HUDEP-2 (cell line): ENCODE data around the gene GAREM1.

ENCODE experiments used
- DNase-seq, 76 experiments: peaks; one replicate each; lab custom pipeline; 2025; ENCODE audit not compliant: unreplicated experiment in 76 of 76; lab: John Stamatoyannopoulos, UW

Gene GAREM1

DNA sequence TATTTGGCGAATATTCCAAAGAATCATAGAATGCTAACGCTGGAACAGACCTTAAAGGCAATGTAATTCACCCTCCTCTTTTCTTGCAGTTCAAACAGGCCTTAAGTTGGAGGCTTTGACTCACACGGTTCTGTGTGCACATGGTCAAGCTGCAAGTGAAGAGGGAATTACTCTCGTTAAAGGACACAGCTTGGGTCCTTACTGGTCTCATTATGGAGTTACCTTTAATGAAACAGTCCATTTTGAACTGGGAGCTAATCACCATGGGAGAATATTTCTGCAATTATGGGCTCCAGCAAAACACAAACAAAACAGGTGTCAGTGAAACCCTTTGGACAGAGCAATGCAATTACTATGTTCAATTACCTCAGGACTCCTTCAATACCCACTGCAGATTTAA, 135.5 kb downstream of the GAREM1 start:
- DNase-seq = no peak

DNA sequence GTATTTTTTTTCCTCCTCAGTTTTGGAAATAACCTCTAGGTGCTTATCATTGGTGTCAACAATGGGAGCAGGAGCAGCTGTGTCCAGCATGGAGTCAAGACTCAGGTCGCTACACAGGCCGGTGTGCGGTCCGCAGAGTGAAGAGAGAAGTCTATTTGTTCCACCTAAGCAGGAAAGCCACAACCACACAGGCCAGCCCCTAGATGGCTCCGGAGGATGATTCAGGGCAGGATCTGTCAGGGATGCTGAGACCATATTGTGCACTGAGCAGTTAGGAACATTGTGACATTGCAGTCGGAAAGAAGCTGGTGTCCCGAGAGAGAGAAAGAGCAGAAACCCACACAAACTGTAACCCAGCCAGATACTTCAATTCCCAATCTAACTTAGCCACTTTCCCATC, 136.9 kb downstream of the GAREM1 start:
- DNase-seq = no peak

GRCh38 chr18:32332708-32333107, 138.0 kb downstream of the GAREM1 start:
- no peak for DNase-seq

- DNase-seq = no peak
These were observed 141.7 kb downstream of the GAREM1 start for GRCh38 chr18:32328974-32329373.

- no peak for DNase-seq
These were observed 142.3 kb downstream of the GAREM1 start for GRCh38 chr18:32328379-32328778.

- DNase-seq = no peak
These were observed 144.0 kb downstream of the GAREM1 start for GRCh38 chr18:32326450-32327308.

DNA sequence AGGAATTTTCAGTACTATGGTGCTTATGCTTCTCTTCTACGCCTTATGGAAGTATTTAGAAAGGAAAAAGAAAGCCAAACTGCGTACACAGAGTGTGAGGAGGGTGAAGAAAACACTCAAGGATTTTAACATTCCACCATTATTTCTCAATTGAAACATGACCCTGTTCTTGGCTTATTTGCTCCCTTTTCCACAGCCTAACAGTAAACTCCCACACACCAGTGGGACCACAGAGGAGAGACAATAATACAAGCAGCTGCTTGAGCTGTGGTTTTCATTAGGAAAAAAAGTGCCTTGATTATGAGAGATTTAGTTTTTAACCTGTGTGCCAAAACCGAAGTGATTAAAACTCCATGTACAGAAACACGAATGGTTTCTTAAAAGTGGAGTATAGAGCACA, 146.5 kb downstream of the GAREM1 start:
- no peak for DNase-seq

DNA sequence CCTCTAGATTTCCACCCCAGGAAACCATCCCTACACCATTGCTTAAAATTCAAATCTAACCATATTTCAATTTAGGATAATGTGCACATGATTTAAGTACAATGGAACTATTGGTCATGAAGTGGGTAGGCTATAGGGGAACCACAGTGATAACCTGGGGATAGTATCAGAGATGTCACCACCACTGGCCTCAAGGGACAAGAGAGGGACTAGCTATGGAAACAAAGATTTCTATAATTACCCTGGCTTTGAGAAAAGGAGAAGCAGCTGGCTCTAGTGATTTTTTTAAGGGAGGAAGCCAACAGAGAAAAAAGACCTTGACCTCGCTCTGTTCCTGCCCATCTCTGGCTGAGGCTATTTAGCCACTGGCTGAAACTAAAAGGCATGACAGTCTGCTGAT, 148.9 kb downstream of the GAREM1 start:
- no peak for DNase-seq

DNA sequence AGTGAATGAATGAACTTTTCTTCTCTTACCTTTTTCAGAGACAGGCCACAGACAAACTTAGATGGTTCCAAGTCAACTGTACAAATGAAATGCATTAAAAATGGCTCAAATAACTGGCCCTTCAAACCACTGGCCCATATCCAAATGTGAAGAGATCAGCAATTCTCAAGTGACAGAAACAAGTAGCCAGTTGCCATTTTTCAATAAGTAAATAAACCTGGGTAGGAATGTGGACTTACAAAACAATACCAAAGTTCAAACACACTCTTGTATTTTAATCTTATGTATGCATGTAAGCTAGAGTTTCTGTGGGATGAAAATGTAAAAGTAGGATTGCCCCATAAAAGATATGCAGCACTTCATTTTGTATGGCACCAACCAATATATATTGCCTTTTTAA, 151.6 kb downstream of the GAREM1 start:
- DNase-seq = no peak

GRCh38 chr18:32318581-32318980, 152.1 kb downstream of the GAREM1 start:
- no peak for DNase-seq

GRCh38 chr18:32317651-32318050, 153.0 kb downstream of the GAREM1 start:
- no peak for DNase-seq

- DNase-seq = no peak
These were observed 154.8 kb downstream of the GAREM1 start for GRCh38 chr18:32315881-32316280.

- DNase-seq = no peak
These were observed 159.9 kb downstream of the GAREM1 start for GRCh38 chr18:32310774-32311173.

DNA sequence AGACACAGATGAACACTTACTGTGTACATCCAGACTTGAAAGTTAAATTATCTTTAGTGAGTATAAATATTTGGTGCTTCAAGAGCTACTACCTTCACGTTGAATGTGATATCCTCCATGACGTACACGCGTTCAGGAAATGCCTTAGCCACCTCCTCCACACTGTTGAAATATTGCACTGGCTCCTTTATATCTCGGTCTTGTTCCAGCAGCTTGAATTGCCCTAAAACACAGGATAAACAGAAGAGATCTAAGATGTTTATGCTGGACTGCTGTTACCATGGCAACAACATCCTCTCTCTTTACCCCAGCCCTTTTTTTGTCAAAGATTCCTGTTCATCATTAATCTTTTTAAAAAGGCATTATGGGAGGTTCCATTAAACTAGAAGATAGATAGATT, 160.6 kb downstream of the GAREM1 start:
- DNase-seq = no peak

- DNase-seq = peak in 9 of 76 experiments; percentile 0 to 41 (median 17)
These were observed 162.1 kb downstream of the GAREM1 start for GRCh38 chr18:32308493-32309120.

- no peak for DNase-seq
These were observed 167.3 kb downstream of the GAREM1 start for GRCh38 chr18:32303400-32303799.

DNA sequence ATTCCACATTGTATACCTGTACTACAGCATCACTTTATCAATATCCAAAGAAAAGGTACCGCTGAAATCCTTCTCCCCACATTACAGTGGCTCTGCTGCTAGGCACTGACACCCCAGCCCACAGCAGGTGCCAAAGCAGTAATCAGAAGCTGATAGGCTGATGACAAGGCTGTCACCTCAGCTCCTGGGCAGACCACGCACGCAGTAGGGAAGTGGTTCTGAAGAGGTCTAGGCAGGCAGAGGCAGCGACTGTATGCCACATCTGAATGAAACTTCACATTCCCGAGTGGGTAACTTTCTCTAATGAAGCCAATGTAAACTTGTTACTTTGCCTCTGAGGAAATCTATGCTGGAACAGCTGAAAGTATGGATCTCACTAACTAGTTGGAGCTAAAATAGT, 167.9 kb downstream of the GAREM1 start:
- DNase-seq = no peak

DNA sequence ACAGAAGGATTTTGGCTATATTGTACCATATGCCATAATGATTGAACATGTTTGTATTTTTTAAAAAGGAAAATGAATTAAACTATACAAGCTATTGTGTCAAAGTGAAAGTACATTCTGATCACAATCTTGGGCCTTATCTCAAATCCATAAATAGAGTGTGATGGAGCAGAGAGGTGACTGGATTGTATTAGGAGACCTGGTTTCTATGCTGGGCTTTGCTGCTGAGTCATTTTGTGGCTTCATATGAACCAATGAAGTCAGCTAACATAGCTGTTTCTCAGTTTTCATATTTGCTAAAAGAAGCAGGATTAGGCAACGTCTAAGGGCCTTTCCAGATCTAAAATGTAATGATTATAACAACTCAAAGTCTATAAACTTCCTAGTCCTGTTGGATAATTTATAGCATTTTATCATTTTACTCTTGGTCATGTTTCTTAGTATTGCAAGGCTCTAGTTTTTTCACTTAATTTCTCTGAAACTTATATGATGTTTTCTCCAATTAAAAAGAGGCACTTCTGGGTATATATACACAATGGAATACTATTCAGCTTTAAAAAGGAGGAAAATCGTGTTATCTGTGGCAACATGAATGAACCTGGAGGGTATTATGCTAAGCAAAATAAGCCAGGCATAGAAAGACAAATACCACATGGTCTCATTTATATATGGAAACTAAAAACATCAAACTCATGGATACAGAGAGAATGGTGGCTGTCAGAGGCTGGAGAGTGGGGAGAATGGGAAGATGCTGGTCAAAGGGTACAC, 168.5 kb downstream of the GAREM1 start:
- no peak for DNase-seq

GRCh38 chr18:32301361-32301760, 169.3 kb downstream of the GAREM1 start:
- DNase-seq = no peak

DNA sequence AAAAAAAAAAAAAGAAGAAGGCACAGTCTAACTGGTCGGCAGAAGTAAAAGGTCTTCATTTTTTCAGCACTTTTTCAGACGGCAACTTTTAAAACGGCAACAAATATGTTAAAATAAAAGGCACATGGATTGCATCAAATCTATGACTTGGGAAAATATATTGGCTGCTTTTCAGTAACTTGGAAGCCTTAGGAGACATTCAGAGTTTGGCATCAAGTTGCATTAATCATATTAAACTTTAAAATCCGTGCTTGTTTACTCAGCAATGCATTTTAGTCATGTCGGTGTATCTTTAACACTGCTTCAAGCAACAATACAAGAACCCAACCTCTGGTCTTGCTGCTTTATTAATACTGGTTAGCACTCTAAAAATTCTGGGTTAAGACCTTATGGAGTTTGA, 169.8 kb downstream of the GAREM1 start:
- no peak for DNase-seq

DNA sequence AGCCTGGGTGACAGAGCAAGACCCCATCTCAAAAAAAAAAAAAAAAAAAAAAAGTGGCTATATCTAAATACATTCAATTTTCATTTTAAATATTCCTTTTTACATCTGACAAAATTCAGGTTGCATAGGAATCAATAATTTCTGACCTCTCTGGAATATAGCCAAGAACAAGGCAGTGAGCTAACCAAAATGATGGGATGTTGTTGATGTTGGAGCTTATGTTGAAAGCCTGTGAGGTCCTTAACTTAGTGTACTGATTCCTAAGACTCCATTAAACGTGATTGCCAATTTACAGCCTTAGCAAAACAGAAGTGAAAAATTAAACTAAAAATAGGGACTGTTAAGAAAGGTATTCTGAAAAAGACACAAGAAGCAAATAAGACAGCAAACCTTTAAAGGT, 171.2 kb downstream of the GAREM1 start:
- DNase-seq = no peak
